GM12878 (cell line): ENCODE results near the gene PUS10.

Experiments
- ATF7 ChIP-seq: fragments of 450-650 bp; IDR thresholded peaks from 2 replicates; pipeline ENCODE4 v1.6.1; 2016; ENCODE audit warnings: low read depth, mild to moderate bottlenecking
- CBX3 ChIP-seq: fragments of 200-600 bp; sonication (generic); IDR thresholded peaks from 2 replicates; pipeline ENCODE4 v1.6.1; 2016; ENCODE audit warnings: low read depth, borderline replicate concordance
- EZH2 ChIP-seq: IDR thresholded peaks from 2 replicates; pipeline ENCODE4 v1.6.1; 2012; ENCODE audit warnings: low read depth, mild to moderate bottlenecking, control low read depth, inconsistent platforms, low read length, borderline replicate concordance; ENCODE audit not compliant: control insufficient read depth
- NFYB ChIP-seq: IDR thresholded peaks from 2 replicates; pipeline ENCODE4 v1.6.1; 2011; ENCODE audit warnings: low read depth, mild to moderate bottlenecking, low read length, improper control_type of control experiment, moderate library complexity; ENCODE audit not compliant: insufficient read depth
- NR2C2 ChIP-seq: IDR thresholded peaks from 2 replicates; pipeline ENCODE4 v1.6.1; 2011; ENCODE audit warnings: borderline replicate concordance, low read depth; ENCODE audit not compliant: control insufficient read depth, insufficient read length
- POLR2A ChIP-seq: IDR thresholded peaks from 2 replicates; pipeline ENCODE4 v1.6.1; 2011; ENCODE audit warnings: low read depth, mild to moderate bottlenecking, low read length
- RCOR1 ChIP-seq: conservative IDR thresholded peaks from 2 replicates; pipeline ENCODE4 v1.6.1; 2012; ENCODE audit warnings: low read depth, low read length, improper control_type of control experiment
- SP1 ChIP-seq: IDR thresholded peaks from one replicate; pipeline ENCODE4 v1.6.1; 2011; ENCODE audit warnings: low read depth, low read length
- SRF ChIP-seq, 2 experiments: IDR thresholded peaks; 2 replicates each; pipeline ENCODE4 v1.6.1; 2011; ENCODE audit warnings: low read depth in 2 of 2, low read length in 2 of 2, mild to moderate bottlenecking in 1 of 2, moderate library complexity in 1 of 2
- TCF7 ChIP-seq: IDR thresholded peaks from 2 replicates; pipeline ENCODE4 v1.6.1; 2014; ENCODE audit warnings: antibody characterized with exemption, borderline replicate concordance
- ZNF24 ChIP-seq: fragments of 450-650 bp; IDR thresholded peaks from 2 replicates; pipeline ENCODE4 v1.6.1; 2017; ENCODE audit warnings: antibody characterized with exemption, mild to moderate bottlenecking
- TF ChIP-seq, protein P1 (sequence below), 3 experiments: IDR thresholded peaks in 2 of 3; conservative IDR thresholded peaks in 1 of 3; 2 replicates each; pipeline ENCODE4 v1.5.1; 2011; ENCODE audit warnings: low read depth in 3 of 3, low read length in 3 of 3, mild to moderate bottlenecking in 3 of 3, control low read depth in 2 of 3, moderate library complexity in 2 of 3, inconsistent platforms in 1 of 3, mixed read lengths in 1 of 3; ENCODE audit not compliant: control insufficient read depth in 2 of 3, insufficient read depth in 1 of 3; ENCODE audit errors: extremely low read depth in 1 of 3
- TF ChIP-seq, protein P2 (sequence below): IDR thresholded peaks from 2 replicates; pipeline ENCODE4 v1.6.1; 2012; ENCODE audit warnings: low read depth, low read length, improper control_type of control experiment

DNA sequence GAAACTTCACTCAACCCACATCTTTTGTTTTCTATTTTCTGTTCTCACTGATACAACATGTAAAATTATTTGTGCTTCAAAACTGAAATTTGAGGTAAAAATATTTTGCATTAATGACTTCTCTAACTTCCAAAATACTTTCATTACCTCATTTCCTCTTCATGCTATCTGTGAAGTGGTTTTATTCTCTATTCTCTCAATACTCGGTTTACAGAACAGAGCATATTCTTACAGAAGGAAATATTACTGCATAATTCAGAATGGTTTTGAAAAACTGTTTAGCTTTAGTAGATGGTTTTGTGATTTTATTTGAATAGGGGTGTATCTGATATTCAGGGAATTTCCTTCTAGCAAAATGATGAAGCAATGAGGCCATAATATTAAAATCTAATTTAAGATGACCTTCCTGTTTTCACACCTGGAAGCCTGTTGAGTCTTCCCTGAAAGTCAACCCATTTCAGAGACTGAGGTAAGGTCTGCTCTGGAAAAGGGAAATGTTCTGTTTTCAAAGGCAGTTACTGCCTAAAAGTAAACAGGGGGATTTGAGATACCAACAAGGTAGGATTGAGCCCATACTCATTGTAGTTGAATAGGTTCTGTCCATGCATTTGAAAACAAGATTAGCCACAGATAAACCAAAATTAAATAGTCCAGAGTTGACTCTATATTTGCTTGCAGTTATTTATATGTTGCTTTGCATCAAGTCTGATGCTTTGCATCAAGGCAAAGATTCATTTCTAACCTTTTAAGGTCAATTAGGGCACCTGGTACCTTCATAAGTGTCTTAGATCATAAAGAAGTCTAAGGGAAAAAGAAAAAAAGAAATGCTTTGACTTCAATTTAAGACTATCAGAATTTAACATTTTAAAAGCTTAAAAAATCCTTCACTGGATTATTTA lies 51.3 kb downstream of the PUS10 start:
- TF ChIP-seq, protein P1, sequence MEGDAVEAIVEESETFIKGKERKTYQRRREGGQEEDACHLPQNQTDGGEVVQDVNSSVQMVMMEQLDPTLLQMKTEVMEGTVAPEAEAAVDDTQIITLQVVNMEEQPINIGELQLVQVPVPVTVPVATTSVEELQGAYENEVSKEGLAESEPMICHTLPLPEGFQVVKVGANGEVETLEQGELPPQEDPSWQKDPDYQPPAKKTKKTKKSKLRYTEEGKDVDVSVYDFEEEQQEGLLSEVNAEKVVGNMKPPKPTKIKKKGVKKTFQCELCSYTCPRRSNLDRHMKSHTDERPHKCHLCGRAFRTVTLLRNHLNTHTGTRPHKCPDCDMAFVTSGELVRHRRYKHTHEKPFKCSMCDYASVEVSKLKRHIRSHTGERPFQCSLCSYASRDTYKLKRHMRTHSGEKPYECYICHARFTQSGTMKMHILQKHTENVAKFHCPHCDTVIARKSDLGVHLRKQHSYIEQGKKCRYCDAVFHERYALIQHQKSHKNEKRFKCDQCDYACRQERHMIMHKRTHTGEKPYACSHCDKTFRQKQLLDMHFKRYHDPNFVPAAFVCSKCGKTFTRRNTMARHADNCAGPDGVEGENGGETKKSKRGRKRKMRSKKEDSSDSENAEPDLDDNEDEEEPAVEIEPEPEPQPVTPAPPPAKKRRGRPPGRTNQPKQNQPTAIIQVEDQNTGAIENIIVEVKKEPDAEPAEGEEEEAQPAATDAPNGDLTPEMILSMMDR (IDR thresholded peaks at IDR 0.05 in 2 of 3, conservative IDR thresholded peaks at IDR 0.05 in 1 of 3; ENCODE audit: control insufficient read depth in 2 of 3, extremely low read depth in 1 of 3, insufficient read depth in 1 of 3, low read depth in 3 of 3, low read length in 3 of 3): no peak
- peak; percentile 96 for TF ChIP-seq TCF7
- TF ChIP-seq ZNF24: peak; percentile 50; the same call in 1 of the 2 replicates
- TF ChIP-seq SRF (IDR thresholded peaks at IDR 0.05; ENCODE audit: low read depth in 2 of 2, low read length in 2 of 2): peak in 1 of 2 experiments; percentile 67; a peak in 1 of 4 replicates
- no peak for TF ChIP-seq NFYB
- no peak for TF ChIP-seq CBX3
- no peak for TF ChIP-seq EZH2
- TF ChIP-seq POLR2A: no peak
- TF ChIP-seq, protein P2, sequence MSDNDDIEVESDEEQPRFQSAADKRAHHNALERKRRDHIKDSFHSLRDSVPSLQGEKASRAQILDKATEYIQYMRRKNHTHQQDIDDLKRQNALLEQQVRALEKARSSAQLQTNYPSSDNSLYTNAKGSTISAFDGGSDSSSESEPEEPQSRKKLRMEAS: no peak
- TF ChIP-seq RCOR1: 0 out of 2 replicates have a peak, but pooled peaks have one; percentile 46
- TF ChIP-seq NR2C2: no peak
- TF ChIP-seq ATF7: peak; percentile 97
- peak; percentile 36 for TF ChIP-seq SP1
